ENCODE results near the gene WHAMM.

DNA sequence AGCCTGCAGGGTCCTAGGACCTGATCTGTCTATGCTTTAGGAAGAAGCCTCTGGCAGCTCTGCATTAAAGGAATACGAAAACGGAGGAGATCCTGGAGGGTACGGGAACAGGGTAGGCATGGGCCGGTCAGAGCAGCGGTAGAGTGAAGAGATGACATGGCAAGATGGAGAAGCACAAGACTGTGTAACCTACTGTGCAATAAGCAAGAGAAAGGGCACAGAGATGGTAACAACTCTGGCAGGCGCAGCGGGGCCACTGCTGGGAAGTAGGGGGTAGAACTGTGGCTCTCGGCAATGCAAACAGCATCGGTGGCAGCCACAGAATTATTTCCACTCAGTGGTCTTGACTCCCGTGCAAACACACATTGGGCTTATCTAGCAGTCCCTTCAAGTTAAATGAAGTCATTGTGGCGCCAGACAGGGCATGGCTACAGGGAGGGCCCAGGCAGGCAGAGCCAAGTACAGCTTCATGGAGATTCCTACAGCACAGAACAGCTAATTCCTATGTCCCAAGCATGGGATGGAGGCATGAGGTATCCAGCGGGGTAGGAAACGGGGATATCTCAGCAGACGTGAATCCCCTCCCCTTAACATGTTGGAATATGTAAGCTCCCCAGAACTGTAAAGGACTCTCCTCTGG lies 28.8 kb downstream of the WHAMM start:
- TF ChIP-seq, protein P1, sequence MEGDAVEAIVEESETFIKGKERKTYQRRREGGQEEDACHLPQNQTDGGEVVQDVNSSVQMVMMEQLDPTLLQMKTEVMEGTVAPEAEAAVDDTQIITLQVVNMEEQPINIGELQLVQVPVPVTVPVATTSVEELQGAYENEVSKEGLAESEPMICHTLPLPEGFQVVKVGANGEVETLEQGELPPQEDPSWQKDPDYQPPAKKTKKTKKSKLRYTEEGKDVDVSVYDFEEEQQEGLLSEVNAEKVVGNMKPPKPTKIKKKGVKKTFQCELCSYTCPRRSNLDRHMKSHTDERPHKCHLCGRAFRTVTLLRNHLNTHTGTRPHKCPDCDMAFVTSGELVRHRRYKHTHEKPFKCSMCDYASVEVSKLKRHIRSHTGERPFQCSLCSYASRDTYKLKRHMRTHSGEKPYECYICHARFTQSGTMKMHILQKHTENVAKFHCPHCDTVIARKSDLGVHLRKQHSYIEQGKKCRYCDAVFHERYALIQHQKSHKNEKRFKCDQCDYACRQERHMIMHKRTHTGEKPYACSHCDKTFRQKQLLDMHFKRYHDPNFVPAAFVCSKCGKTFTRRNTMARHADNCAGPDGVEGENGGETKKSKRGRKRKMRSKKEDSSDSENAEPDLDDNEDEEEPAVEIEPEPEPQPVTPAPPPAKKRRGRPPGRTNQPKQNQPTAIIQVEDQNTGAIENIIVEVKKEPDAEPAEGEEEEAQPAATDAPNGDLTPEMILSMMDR (IDR thresholded peaks at IDR 0.05), result no peak
- no peak for TF ChIP-seq POLR2A (IDR thresholded peaks at IDR 0.05)
